A549 treated with DMSO at 1 μM for 4 hours (cell line): Measurements from ENCODE around the gene SIRPA. TPM values are rescaled to one million over a fixed set of nuclear protein-coding genes. Genes with fewer than 3 reads are reported as not detected.

Experiments used
- total RNA-seq: library from RNA; stranded (reverse); fragments of 200-300 nt; extraction: Qiagen RNA extraction; gene quantifications from 5 replicates; pipeline ENCODE4 v1.2.3, GENCODE V29; 2022; ENCODE audit warnings: low read depth

SIRPA gene
- total RNA-seq, result 29.2 to 35.8 TPM (median 31.0 TPM) in 5 replicates

GRCh38 chr20:1894951-1895673 is at the start of gene SIRPA:
SIRPA (plus strand) TSS chr20:1895407; CDS start chr20:1895448, 41 bp downstream.

Other genes with a start within 250 kb of the SIRPA start
- not detected in 5 replicates for gene SIRPG, start 237.6 kb upstream of the SIRPA start, total RNA-seq
- gene PDYN, start 98.7 kb downstream of the SIRPA start, total RNA-seq, result not detected in 5 replicates
- gene STK35, start 206.4 kb downstream of the SIRPA start, total RNA-seq, result 13.9 to 15.6 TPM (median 15.2 TPM) in 5 replicates